Coronary artery (tissue), 2 donors: ENCODE data around the gene PDIA2.

Source experiments
- DNase-seq: peaks from one replicate; pipeline ENCODE4 v3.0.0-alpha.2; 2017; ENCODE audit warnings: low spot score
- H3K27ac ChIP-seq, 2 donors: fragments of 200-600 bp; sonication (generic); one replicate each; pipeline ENCODE4 v1.5.1; 2016 to 2019
- H3K4me3 ChIP-seq: fragments of 200-600 bp; sonication (generic); 2 replicates; pipeline ENCODE4 v1.5.1; 2016; ENCODE audit warnings: mild to moderate bottlenecking, moderate library complexity
- TF ChIP-seq, protein P1 (sequence below): fragments of 200-600 bp; sonication (generic); IDR thresholded peaks from one replicate; pipeline ENCODE4 v1.5.1; 2019; ENCODE audit warnings: antibody characterized with exemption

Gene PDIA2

DNA sequence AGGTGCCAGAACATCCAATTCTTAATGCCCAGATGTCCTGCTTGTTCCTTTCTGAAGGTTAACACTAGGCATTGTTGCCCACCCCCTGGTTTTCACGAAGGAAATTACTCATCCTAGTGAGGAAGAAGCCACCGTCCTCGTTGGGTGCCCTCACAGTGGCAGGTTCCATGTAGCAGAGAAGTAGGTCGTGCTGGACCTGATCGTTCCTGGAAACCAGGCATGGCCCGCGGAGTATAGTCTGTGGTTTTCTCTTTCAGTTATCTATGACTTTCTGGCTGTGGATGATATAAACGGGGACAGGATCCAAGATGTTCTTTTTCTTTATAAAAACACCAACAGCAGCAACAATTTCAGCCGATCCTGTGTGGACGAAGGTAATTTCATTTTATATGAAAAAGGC, 23.7 kb upstream of the PDIA2 start:
- DNase-seq: no peak
- TF ChIP-seq, protein P1, sequence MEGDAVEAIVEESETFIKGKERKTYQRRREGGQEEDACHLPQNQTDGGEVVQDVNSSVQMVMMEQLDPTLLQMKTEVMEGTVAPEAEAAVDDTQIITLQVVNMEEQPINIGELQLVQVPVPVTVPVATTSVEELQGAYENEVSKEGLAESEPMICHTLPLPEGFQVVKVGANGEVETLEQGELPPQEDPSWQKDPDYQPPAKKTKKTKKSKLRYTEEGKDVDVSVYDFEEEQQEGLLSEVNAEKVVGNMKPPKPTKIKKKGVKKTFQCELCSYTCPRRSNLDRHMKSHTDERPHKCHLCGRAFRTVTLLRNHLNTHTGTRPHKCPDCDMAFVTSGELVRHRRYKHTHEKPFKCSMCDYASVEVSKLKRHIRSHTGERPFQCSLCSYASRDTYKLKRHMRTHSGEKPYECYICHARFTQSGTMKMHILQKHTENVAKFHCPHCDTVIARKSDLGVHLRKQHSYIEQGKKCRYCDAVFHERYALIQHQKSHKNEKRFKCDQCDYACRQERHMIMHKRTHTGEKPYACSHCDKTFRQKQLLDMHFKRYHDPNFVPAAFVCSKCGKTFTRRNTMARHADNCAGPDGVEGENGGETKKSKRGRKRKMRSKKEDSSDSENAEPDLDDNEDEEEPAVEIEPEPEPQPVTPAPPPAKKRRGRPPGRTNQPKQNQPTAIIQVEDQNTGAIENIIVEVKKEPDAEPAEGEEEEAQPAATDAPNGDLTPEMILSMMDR: no peak
- no peak overlapping the region for H3K27ac ChIP-seq
- no peak overlapping the region for H3K4me3 ChIP-seq

DNA sequence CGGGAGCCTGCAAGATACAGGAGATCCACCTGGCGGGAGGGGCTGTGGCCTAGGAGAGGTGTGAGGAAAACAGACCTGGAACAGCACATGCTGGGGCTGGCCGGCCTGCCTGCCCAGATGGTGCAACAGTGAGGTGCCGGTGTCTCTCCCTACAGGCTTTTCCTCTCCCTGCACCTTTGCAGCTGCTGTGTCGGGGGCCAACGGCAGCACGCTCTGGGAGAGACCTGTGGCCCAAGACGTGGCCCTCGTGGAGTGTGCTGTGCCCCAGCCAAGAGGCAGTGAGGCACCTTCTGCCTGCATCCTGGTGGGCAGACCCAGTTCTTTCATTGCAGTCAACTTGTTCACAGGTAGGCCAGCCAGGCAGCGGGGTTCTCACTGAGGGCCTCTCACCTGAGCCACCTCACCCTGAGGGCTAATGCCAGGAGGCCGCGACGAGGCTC, 23.1 kb upstream of the PDIA2 start:
- DNase-seq: no peak
- Histone ChIP-seq H3K27ac (no peak overlapping the region), H3K4me3 (no peak overlapping the region)
- TF ChIP-seq, protein P1: no peak

DNA sequence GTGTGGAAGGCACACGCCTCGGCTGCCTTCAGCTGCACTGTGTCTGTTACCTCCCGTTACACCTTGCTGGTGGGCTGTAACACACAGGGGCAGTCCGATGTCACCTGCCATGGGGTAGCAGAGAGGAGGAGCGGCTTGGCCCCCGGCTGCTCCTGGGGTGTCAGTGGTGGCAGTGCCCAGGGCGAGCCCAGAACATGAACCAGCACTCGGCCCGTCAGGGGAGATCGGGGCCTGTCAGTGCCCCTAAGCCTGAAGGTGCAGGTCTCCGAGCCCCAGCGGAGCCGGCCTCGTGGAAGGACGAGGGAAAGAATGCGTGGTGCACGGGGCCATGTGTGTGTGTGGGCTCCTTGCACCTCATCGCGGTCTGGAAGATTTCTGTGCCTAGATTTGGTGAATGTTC, 22.6 kb upstream of the PDIA2 start:
- Histone ChIP-seq H3K4me3 (no peak overlapping the region), H3K27ac (no peak overlapping the region)
- DNase-seq: no peak
- TF ChIP-seq, protein P1: no peak

DNA sequence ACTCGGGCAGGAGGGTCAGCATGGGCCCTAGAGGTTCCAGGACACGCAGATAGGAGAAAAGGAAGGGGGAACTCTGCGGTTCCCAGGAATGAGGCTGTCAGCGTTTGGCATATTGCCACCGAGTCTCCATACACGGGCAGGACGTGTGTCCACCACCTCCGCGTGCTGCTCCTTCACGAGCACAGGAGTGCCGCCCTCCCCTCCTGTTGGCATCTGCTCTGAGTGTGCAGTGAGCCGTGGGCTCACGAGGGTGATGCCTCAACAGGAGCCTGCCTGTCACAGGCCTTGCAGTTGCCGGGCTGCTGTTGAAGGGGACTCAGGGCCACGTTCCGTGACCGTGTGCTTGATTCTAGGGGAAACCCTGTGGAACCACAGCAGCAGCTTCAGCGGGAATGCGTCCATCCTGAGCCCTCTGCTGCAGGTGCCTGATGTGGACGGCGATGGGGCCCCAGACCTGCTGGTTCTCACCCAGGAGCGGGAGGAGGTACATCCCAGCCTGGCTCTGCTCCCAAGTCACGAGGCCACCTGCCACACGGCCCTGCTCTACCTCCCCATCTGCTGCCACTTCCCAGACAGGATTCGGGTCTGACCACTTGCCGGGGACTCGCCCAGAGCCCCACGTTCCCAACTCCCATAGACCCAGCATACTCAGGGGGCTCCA, 21.8 kb upstream of the PDIA2 start:
- DNase-seq: no peak
- TF ChIP-seq, protein P1: no peak
- Histone ChIP-seq H3K4me3 (no peak overlapping the region), H3K27ac (no peak overlapping the region)

DNA sequence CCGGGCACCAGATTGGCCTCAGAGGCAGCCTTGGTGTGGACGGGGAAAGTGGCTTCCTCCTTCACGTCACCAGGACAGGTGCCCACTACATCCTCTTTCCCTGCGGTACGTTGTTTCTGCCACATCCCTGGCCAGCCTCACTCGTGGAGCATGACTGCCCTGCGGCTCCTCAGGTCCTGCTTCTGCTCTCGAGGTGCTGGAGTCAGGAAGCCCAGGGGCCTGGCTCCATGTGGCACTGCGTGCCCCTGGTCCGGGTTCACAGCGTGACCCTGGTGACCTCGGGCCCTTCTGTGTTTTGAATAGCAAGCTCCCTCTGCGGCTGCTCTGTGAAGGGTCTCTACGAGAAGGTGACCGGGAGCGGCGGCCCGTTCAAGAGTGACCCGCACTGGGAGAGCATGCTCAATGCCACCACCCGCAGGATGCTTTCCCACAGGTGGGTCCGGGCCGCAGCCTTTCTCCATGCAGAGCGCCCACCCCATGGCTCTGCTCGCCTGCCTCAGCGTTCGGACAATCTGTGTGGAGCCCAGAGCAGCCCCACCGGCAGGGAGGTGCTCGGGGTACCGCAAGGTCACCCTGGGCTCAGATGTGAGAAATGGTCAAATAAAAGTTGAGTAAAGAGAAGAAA, 20.7 kb upstream of the PDIA2 start:
- DNase-seq: no peak
- TF ChIP-seq, protein P1: no peak
- Histone ChIP-seq H3K4me3 (no peak overlapping the region), H3K27ac (no peak overlapping the region)

DNA sequence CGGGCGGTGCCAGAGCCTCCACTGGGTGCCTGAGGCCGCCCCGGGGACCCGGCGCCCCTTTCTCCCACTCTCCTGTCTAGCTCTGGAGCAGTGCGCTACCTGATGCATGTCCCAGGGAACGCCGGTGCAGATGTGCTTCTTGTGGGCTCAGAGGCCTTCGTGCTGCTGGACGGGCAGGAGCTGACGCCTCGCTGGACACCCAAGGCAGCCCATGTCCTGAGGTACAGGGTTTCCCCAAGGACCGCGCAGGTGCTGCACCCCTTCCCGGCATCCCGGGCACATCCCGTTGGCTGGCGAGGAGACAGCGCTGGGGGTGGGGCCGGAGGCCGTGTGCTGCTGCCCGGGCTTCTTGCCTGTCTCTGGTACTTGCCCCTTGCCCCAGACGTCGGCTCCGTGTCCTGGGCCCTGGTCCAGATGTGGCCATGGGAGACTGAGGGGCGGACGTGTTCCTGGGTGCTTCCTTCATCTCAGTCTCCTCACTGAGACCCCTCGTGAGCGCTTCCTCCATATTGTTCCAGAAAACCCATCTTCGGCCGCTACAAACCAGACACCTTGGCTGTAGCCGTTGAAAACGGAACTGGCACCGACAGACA, 19.7 kb upstream of the PDIA2 start:
- TF ChIP-seq, protein P1: no peak
- H3K27ac ChIP-seq: no peak overlapping the region
- H3K4me3 ChIP-seq: no peak overlapping the region
- DNase-seq: no peak

DNA sequence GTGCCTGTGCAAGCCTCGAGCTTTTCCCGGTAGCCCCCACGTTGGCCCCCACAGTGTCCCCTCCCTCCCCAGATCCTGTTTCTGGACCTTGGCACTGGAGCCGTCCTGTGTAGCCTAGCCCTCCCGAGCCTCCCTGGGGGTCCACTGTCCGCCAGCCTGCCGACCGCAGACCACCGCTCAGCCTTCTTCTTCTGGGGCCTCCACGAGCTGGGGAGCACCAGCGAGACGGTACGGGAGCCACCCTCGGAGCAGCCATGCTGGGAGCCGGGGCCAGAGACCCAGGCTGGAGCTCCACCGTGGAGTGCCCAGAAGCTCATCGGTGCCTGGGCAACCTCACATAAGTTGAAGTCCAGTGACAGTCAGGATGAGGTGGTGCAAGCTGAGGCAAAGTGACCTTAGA, 19.0 kb upstream of the PDIA2 start:
- TF ChIP-seq, protein P1: no peak
- no peak for DNase-seq
- Histone ChIP-seq H3K27ac (no peak overlapping the region), H3K4me3 (no peak overlapping the region)
